Esophagus muscularis mucosa (tissue), 4 donors: Measurements from ENCODE around the gene AKR1C2. TPM values are rescaled to one million over a fixed set of nuclear protein-coding genes. Genes with fewer than 3 reads are reported as not detected.

ENCODE experiments used
- DNase-seq: peaks from one replicate; pipeline ENCODE4 v3.0.0-alpha.2; 2017; ENCODE audit errors: extremely low spot score
- H3K27ac ChIP-seq, 4 donors: fragments of 200-600 bp; sonication (generic); replicated peaks in 1 of 4; 1 replicate in 3 of 4; 2 replicates in 1 of 4; pipeline ENCODE4 v1.5.1; 2016 to 2019; ENCODE audit warnings: mild to moderate bottlenecking in 1 of 4
- H3K27me3 ChIP-seq, 4 donors: fragments of 200-600 bp; sonication (generic); one replicate each; pipeline versions ENCODE4 v1.5.1 to v1.6.0; 2016 to 2019
- H3K36me3 ChIP-seq, 4 donors: fragments of 200-600 bp; sonication (generic); one replicate each; pipeline ENCODE4 v1.5.1; 2016 to 2019
- H3K4me1 ChIP-seq, 4 donors: fragments of 200-600 bp; sonication (generic); one replicate each; pipeline ENCODE4 v1.5.1; 2016 to 2019
- H3K4me3 ChIP-seq, 4 donors: fragments of 200-600 bp; sonication (generic); 1 replicate in 2 of 4; 2 replicates in 2 of 4; pipeline ENCODE4 v1.5.1; 2016 to 2019; ENCODE audit warnings: mild to moderate bottlenecking in 4 of 4, moderate library complexity in 1 of 4
- H3K9me3 ChIP-seq, 4 donors: fragments of 200-600 bp; sonication (generic); 1 replicate in 3 of 4; 2 replicates in 1 of 4; pipeline ENCODE4 v1.5.1; 2016 to 2019
- EP300 ChIP-seq: sonication (generic); formaldehyde crosslinking; IDR thresholded peaks from one replicate; pipeline ENCODE4 v1.6.1; 2017; ENCODE audit warnings: antibody characterized with exemption
- POLR2A ChIP-seq: fragments of 450-650 bp; IDR thresholded peaks from one replicate; pipeline ENCODE4 v1.6.1; 2017; ENCODE audit warnings: antibody characterized with exemption, moderate library complexity, mild to moderate bottlenecking, low read depth
- POLR2AphosphoS5 ChIP-seq, 2 donors: sonication (generic); formaldehyde crosslinking; IDR thresholded peaks; one replicate each; pipeline ENCODE4 v1.6.1; 2017; ENCODE audit warnings: antibody characterized with exemption in 2 of 2
- WGBS: methylation state at CpG from one replicate; pipeline ENCODE4 v1.1.5; 2018; 5-methylcytosine and 5-hydroxymethylcytosine counted together
- intact Hi-C: fragments of 100-400 bp; cut with DNase I; formaldehyde crosslinking; loops from one replicate; pipeline ENCODE4 v1.15.1; 2023
- small RNA-seq, 3 donors: library from RNA; depleted of rRNA; stranded (forward); fragments of <200 nt; gene quantifications; one replicate each; pipeline ENCODE3, GENCODE V24; 2016
- total RNA-seq, 4 donors: library from RNA; depleted of rRNA; stranded (reverse); fragments of >200 nt; gene quantifications; one replicate each; pipeline versions ENCODE4 v1.1.0 to v1.2.1, GENCODE V29; 2016
- TF ChIP-seq, protein P1 (sequence below), 3 experiments: fragments of 200-600 bp in 2 of 3; fragments of 450-650 bp in 1 of 3; sonication (generic) in 2 of 3; IDR thresholded peaks; one replicate each; pipeline ENCODE4 v1.5.1; 2017 to 2019; ENCODE audit warnings: antibody characterized with exemption in 3 of 3, mild to moderate bottlenecking in 2 of 3, moderate library complexity in 1 of 3

AKR1C2 gene
- total RNA-seq, 4 donors from 2014 or later = 7.9 to 12.7 (median 9.6) TPM

DNA sequence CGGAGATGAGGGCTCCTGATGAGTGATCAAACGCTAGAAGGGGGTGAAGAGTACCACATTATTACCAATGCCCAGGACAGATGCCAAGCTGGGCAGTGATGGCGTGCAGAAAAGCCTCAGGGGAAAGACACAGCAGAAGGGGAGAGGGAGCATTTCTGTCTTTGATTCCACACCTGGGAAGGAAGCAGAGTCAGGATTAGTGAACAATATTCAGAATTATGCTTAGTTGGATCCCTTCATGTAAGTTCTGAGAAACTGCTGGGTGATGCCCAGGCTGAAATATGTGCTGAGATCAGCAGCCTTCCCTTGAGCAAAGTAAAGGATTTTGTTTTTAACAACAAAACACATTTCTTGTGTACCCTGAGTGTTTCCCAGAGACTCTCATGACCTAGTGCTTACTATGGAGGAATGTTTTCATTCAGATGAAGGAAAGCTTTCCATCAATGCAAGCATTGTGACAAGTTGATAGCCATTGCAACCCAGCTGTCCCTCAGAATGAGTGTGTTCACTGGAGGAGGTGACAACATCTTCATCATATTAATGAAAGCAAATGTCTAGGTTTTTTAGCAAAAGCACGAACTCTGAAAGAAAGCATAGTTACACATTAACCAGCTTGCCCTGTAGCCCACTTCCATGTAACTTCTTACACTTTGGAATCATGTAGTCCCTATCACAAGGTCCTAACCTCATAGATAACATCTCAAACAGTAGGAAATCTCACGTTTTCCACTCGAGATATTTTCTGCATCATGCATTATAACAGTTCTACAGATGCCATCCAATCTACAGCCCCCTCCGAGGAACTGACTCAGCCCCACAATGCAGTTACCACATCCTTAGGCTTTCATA, 64.2 kb downstream of the AKR1C2 start:
- Histone ChIP-seq H3K9me3 (no peaks in the 10 kb centered on the region), H3K4me3 (no peak overlapping the region), H3K27ac (no peak overlapping the region), H3K27me3 (no peaks in the 10 kb centered on the region), H3K4me1 (peaks cover 4 to 38% (median 31%) of the 10 kb centered on the region in 4 donors), H3K36me3 (no peaks in the 10 kb centered on the region)
- DNase-seq = no peak
- 80% methylated on average over 7 of the region's 7 CpGs for WGBS
- TF ChIP-seq POLR2A (no peak), POLR2AphosphoS5 (IDR thresholded peaks at IDR 0.05) (no peak), EP300 (no peak)
- TF ChIP-seq, protein P1, sequence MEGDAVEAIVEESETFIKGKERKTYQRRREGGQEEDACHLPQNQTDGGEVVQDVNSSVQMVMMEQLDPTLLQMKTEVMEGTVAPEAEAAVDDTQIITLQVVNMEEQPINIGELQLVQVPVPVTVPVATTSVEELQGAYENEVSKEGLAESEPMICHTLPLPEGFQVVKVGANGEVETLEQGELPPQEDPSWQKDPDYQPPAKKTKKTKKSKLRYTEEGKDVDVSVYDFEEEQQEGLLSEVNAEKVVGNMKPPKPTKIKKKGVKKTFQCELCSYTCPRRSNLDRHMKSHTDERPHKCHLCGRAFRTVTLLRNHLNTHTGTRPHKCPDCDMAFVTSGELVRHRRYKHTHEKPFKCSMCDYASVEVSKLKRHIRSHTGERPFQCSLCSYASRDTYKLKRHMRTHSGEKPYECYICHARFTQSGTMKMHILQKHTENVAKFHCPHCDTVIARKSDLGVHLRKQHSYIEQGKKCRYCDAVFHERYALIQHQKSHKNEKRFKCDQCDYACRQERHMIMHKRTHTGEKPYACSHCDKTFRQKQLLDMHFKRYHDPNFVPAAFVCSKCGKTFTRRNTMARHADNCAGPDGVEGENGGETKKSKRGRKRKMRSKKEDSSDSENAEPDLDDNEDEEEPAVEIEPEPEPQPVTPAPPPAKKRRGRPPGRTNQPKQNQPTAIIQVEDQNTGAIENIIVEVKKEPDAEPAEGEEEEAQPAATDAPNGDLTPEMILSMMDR (IDR thresholded peaks at IDR 0.05) = no peak
- intact Hi-C loops = no loop called here

Small RNAs within 50 kb of the gene (small RNA-seq; reads per million reads assigned to genes)
- 0 reads per million in 3 donors for gene RF00096

Other genes starting within 250 kb of the AKR1C2 start
- 10 to 100 TPM; 16.5 to 21.0 (median 18.0) TPM for gene AKR1E2, start 177.7 kb downstream of the AKR1C2 start, total RNA-seq
- 100 to 1,000 TPM in 3 of 4 donors, 10 to 100 TPM in 1; 88.6 to 172 (median 141) TPM for gene AKR1C1, start 40.4 kb downstream of the AKR1C2 start, total RNA-seq
- 10 to 100 TPM; 12.1 to 29.7 (median 19.3) TPM for gene AKR1C3, start 90.6 kb upstream of the AKR1C2 start, total RNA-seq
- not detected for gene AKR1C8, start 181.3 kb upstream of the AKR1C2 start, total RNA-seq
- gene AKR1C4, start 193.0 kb upstream of the AKR1C2 start, total RNA-seq = not detected